AG20443 (cell line): ENCODE results near the gene PRRC2B.

ENCODE experiments used
- DNase-seq: peaks from one replicate; pipeline ENCODE4 v3.0.0; 2012; ENCODE audit warnings: low spot score, mixed read lengths

The PRRC2B gene

DNA sequence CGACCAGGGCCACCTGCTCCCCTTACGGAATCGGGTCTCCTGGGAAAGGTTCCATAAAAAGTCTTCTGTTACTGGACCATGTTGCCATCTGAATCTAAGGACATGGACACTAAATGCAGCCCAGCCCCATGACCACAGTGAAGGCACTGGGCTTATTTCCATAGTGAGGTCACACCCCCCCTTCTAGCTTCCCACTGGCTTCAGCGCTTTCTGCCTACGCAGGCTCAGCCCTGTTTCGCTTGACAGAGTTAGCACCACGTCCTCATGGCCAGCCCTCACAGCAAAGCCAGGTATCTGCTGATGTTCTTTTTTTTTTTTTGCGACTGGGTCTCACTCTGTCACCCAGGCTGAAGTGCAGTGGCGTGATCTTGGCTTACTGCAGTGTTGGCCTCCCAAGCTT, 123.0 kb downstream of the PRRC2B start:
- DNase-seq, result no peak

DNA sequence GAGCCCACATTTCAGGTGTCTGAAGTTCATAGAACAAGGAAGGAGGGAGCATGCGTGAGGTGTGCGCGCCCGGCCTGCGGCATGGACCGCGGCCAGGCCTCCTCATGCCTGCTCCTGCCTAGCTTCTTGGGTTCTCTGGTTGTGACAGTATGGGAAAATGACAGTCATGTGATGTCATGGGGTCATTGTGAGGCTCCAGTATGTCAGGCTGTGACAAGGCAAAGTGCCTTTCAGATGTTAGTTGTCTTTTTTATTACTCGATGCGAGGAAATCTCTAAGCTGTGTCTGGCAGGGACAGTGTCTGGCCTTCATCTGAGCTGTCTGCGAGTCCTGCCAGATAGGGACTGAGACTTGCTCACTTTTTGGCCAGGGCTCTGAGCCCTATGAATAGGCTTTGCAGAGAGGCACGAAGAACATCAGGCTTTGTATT, 123.9 kb downstream of the PRRC2B start:
- DNase-seq, result no peak

DNA sequence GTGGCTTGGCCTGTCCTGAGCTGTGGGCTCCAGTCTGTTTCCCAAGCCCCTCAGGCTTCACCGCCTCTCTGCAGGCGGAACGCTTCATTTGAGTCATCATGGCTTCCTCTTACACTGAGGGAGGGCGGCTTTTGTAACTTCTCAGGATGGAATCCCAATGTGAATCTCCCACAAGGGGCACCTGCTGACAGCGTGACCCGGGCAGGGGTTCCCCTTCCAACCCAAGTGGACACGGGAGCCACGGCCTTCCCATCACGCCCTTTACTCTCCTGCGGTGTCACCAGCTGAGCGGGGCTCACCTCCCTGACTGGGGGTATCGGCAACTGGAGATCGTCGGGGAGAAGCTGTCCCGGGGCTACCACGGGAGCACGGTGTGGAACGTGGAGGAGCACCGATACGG, 124.7 kb downstream of the PRRC2B start:
- DNase-seq, result no peak

GRCh38 chr9:131520503-131520902, 126.6 kb downstream of the PRRC2B start:
- no peak for DNase-seq

- no peak for DNase-seq
Measured at GRCh38 chr9:131521203-131521602, 127.3 kb downstream of the PRRC2B start.

DNA sequence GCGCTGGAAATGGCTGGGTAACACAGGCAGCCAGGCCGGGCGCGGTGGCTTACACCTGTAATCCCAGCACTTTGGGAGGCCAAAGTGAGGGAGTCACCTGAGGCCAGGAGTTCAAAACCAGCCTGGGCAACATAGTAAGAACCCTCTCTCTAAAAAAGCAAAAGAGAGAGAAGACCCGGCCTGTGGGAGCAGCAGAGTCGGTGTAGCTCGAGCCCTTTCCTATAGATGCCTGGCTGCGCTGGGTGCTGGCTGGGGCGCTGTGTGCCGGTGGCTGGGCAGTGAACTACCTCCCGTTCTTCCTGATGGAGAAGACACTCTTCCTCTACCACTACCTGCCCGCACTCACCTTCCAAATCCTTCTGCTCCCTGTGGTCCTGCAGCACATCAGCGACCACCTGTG, 127.9 kb downstream of the PRRC2B start:
- no peak for DNase-seq

GRCh38 chr9:131522257-131523085, 128.6 kb downstream of the PRRC2B start:
- no peak for DNase-seq

GRCh38 chr9:131523086-131523388, 129.2 kb downstream of the PRRC2B start:
- DNase-seq, result no peak

- no peak for DNase-seq
Measured at GRCh38 chr9:131523451-131524435, 129.9 kb downstream of the PRRC2B start.

DNA sequence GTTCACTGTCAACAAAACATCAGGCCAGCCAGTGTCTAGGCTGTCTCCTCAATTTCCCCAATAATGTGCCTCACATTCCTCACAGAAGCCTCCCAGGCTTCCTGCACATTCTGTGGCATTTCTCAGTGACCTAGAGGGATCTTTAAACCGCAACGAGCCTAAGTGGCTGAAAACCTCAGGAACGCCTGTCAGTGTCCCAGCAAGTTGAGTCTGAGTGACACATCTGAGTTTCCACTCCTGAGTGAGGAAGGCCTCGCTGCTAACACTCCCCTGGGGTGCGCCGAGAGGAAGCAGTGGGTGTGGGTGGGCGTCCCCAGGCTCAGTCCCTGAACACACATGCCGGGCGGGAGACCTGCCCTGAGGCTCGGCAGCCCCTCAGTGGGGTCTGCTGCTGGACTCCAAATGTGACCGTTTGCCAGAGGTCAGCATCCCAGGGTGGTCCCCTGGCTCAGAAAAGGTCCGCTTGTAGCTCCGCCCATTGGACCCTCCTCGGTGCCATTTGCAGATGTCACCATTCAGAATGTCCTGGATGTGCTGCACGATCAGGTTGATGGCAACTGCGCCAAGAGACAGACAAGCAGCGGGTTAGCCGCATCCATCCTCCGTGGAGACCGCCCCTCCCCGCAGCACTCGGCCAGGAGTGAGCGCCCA, 130.9 kb downstream of the PRRC2B start:
- DNase-seq, result no peak

GRCh38 chr9:131525643-131526565, 132.0 kb downstream of the PRRC2B start:
- no peak for DNase-seq

- DNase-seq, result no peak
Measured at GRCh38 chr9:131528186-131528585, 134.3 kb downstream of the PRRC2B start.

DNA sequence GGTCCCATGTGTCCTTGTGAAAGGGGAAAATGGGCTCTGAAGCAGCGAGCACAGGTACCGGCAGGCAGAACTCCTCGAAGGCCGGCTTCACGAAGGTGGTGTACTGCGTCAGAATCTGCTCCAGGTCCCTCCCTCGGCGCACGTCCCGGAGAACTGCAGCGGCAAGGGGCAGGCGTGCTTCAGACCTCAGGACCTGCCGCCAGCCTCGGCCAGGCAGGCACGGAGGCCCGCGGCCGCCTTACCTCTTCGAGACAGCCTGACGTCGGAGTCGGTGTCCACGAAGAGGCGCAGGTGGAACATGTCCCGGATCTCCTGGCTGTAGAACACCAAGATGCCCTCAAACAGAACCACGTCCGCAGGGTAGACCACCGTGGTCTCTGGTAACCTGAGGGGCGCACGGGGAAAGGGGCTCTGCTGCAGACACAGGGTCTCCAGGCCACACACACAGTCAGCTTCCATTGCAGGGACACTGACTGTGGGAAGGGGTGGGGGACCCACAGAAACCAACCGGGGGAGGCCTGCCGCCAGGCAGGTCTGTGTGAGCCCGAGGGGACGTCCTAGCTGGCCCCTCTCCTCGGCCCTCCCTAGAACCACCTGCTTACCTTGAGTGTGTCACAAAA, 135.1 kb downstream of the PRRC2B start:
- DNase-seq, result no peak

GRCh38 chr9:131529597-131530545, 136.0 kb downstream of the PRRC2B start:
- DNase-seq, result no peak

GRCh38 chr9:131530546-131530919, 136.6 kb downstream of the PRRC2B start:
- peak; percentile 66 for DNase-seq

GRCh38 chr9:131530920-131531832, 137.3 kb downstream of the PRRC2B start, which contains the start of gene UCK1:
TSS of gene UCK1 (minus strand) at chr9:131531263. CDS start at chr9:131531174, 89 bp downstream.
- peak; percentile 100 for DNase-seq

DNA sequence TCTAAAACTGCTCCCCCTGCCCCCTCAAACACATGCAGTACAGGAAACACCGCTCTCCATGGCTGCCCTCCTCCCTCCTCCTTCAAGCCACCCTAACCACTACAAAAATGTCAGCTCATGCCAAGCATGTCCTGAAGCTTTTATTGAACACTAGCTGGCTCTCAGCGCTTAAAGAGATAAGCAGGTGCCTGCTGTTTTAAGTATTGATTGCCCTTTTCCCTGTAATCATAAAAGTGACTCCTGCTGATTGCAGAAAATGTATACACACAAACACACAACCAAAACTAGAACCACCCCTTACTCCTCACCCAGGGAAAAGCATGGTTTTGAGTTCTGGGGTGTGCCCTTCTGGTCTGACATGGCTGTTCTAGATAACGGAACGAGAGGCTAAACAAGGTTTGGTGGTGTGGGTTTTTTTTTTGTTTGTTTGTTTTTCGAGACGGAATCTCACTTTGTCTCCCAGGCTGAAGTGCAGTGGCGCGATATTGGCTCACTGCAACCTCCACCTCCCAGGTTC, 140.9 kb downstream of the PRRC2B start:
- DNase-seq, result no peak

DNA sequence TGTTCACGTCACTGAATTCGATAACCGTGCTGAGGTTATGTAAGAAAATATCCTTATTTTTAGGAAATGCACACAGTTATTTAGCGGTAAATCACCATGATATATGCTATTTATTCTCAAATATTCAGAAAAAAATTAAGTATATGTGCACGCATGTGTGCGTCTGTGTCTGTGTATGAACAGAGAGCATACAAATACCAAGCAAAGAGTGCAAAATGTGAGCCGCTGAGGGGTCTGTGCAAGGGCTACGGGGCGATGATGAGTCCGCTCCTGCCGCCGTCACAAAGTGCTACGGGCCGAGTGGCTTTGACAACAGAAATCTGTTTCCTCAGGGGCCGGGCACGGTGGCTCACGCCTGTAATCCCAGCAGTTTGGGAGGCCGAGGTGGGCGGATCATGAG, 144.1 kb downstream of the PRRC2B start:
- DNase-seq, result no peak
